Stimulated activated CD8-positive, alpha-beta memory T cell treated with anti-CD3 and anti-CD28 coated beads, Interleukin-4, amount 100 ng/mL, for 48 hours (primary cell): Measurements from ENCODE around the gene TMCC2.

Experiments used
- DNase-seq: peaks from one replicate; pipeline ENCODE4 v3.0.0-alpha.2; 2020

Gene TMCC2

DNA sequence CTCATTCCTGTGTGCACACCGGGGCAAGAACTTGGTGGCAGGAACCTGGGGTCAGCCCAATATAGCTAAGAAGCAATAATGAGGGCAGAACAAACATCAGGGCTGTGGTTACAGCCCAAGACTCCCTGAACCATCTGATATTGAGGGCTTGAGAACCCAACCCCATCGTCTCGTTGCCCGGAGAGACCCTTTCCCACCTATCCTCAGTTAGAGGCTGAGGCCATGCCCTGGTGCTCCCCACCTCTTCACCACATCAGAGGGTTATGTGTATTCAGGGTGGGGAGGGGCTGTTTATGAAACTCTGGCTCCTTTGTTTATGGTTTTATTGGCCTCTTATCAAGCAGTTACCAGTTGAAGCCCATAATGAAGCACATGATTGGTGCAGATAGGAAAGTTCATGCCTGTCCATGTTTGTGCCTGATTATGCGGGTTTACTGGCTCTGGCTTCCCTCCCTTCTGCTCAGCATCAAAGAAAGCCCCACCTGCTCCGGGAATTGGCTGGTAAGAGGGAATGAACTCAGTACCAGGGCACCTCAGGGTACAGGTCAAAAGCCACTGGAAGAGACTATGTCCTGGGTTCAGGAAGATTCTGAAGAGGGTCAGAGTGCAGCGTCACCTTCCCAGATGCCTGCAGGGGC is 79.3 kb downstream of the TMCC2 start:
- DNase-seq = no peak

DNA sequence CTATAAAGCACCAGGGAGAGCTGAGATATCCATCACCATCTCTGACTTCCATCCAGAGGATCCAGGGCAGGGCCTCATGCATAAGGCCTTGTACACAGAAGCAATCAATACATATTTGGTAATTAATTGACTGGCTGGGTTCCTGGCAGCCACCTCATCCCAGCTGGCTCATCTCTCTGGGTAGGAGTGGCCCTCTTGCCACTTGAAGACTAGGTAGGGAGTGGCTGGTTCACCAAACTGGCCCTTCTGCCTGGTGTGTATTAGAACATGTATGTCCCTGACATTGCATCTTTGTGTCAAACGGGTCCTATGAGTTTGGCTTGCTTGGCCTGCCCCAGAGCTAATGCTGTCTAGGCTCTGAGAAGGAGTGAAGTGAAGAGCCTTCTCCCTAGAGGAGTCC is 82.0 kb downstream of the TMCC2 start:
- DNase-seq = no peak

DNA sequence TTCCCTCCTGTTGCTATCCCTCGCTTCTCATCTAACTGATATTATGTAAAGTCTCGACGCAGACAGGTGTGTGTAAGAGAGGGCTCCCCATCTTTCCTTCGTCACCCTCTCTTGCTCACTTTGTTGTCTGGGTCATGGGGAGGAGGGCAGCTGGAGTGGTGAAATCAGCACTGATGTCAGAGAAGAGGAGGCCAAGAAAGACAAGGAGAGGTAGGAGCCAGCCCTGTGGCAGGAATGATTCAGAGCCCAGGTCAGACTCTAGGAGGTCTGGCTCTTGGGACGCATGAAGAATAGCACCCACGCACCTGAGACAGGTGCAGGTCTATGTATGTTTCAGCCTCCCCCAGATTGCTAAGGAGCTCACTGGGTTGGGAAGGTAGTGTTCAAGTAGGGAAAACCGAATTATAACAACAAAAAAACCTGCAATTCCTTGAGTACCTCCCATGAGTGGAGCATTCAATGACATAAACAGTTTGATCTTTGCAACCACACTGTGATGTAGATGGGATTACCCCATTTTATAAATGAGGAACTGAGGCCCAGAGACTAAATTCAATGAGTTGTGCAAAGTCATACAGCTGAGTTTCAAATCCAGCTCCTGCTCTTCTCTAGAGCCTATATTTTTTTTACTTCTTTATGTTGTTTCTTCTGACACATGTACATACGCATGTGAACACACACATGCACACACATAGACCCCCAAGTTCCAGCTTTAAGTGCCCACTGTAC is 83.4 kb downstream of the TMCC2 start:
- DNase-seq = no peak

DNA sequence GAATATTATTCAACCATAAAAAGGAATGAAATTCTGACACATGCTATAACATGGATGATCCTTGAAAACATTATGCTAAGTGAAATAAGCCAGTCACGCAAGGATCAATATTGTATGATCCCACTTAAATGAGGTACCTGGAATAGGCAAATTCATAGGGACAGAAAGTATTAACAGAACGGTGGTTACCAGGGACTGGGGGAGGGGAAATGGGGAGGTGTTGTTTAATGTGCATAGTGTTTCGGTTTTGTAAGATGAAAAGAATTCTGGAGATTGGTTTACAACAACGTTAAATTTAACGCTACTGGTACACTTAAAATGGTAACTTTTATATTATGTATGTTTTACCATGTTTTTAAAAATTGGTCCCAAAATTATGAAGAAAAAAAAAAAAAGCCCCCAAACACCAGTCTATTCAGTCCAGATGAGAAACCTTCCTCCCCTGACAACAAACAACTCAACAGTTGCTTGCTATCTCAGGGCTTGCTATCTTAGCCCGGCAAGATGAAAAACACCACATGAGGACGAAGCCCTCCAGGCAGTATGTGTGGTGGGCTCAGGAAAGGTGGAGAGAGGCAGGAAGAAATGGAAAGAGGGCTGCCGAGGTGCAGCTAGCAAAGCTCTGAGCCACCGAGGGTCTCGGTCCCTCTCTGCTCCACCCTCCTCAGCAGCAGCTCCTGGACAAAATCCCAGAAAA is 85.3 kb downstream of the TMCC2 start:
- DNase-seq = peak; percentile 34

DNA sequence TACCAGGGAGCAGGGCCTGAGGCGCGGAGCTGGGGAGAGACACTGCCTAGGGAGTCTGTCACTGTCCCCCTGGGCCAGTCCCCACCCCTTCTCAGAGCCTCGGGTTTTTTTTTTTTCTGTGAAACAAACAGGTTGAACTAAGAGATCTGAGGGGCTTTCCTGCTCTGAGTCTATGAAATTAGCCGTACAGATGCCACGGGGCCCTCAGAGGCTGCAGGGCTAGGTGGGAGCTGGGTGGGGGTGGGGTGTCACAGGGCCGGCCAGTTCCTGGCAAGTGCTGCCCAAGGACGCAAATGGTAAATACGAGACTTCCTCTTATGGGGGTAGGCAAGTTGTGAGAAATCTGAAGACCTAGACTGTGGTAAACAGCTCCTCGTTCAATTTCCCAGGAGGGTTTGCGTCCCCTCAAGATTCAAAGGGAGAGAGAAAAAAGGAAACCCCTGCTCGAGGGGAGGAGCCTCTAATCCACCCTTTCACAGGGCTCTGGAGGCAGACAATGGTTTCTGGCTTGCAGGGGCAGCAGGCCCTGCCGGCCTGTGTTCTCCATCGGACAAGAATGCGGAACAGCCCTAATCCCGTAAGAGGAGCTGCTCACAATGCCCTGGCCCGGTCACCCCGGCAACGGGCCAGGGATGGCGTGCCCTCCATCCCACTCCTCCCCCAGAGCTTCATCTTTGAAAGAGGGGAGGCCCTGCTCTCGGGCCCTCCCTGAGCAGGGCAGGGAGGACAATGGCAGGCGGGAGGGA is 86.0 kb downstream of the TMCC2 start:
- peak; percentile 58 for DNase-seq

GRCh38 chr1:205315008-205315618 is 87.4 kb downstream of the TMCC2 start:
- DNase-seq = peak; percentile 34

GRCh38 chr1:205316161-205316566 is 88.4 kb downstream of the TMCC2 start:
- DNase-seq = no peak

DNA sequence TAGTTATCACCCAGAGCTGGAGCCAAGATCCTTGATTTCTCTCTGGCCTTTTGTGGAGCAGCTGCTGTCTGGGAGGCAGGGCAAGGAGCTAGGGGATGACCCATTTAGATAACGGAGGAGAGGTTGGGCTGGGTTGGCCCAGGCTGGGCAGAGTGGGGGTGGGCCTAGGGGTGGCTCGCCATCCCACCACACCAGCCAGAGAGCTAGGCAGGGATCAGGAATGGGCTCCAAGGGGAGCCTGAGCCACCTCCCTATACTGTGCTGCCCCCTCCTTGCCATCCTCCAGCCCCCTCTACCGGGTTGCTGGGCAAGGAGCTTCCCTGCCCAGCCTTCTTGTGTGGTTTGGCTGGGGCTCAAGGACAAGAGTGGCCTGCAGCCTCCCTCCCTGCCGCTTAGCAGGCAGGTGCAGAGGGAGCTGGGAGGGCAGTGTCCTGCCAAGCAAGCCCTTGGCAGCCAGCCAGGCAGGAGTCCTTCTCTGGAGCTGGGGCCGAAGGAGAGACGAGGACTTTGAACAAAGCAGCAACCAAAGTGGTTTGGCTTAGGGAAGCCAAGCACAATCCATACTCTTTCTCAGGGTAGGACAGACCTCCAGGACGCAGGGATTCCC is 89.7 kb downstream of the TMCC2 start:
- peak; percentile 34 for DNase-seq

- no peak for DNase-seq
Observed at GRCh38 chr1:205318231-205318991, 90.7 kb downstream of the TMCC2 start.

DNA sequence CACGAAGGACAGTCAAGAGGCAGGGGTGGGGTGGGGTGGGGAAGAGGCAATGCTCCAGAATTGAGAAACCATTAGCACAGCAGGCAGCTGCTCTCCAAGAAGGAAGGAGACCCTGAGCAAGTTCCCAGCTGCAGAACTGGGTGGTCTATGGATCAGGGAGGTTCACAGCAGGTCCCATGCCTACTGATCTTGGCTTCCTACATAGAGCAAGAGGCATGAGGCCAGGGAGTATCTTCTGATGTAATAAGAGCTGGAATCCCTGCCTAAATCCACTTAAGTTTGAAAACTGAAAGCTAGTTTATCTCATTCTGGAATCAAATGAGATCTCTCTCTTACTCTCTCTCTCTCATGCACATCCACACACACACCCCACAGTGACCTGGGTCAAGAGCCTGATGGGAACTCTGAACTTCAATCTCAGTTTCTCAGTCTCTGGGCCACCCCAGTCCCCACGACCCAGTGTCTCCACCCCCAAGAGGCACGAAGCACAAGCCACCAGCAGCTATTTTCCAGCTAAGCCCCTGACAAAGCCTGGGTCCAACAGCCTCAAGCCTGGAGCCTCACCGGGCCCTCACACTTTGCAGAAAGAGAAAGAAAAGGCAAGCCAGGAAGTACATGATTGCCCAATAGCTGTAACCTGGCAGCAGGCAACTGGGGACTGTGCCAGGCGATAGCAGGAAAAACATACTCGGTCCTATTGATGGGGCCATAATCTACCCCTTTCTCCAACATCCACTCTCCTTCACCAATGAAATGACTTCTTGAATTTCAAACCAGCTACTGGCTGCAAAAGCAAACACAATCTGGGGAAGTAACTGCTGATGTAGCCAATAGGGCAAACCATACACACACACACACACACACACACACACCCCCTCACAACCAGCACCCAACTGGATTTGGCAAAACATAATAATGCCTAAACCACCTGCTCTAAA is 91.6 kb downstream of the TMCC2 start:
- DNase-seq = peak; percentile 49

DNA sequence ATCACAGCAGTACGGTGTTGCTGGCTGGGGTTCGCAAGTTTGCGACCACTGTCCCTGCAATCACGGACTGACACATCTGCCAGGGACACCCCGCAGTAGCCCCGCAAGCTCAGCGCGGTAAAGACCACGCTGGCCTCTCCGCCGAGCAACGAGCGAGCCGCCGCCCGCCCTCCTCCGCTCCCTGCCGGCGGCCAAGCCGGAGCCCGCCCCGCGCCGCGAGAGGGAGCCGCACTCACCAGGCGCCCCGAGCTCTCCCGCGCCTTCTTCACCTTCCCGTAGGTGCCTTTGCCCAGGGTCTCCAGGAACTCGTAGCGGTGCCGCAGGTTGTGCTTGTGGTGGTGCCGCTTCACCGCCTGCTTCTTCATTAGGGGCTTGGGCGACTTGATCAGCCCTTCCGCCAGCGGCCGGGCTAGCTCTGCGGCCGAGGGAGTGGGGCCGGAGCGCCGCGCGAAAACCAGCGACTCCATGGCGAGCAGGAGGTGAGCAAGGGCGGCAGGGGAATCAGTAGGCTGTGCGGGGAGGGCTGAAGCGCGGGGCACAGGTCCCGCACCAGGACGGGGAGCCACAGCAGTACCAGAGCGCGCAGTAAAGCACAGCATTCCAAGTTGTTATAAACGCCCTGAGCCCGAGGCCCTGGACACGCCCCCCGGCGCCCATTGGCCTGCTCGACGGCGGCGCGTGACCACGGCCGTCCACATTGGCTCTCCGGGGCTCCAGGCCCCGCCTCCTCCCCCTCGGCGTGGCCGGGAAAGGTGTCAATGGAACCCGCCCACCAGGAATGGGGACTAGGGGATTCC is 93.6 kb downstream of the TMCC2 start, which contains the start of gene NUAK2:
NUAK2 (minus strand) TSS at position 584 of the 797 bp plus-strand sequence; CDS start at position 467, 117 bp downstream.
- DNase-seq = peak; percentile 87

- DNase-seq = no peak
Observed at GRCh38 chr1:205321959-205322283, 94.2 kb downstream of the TMCC2 start.
